SK-N-SH treated with all-trans-retinoic acid at 6 μM for 48 hours (cell line): Measurements from ENCODE around the gene LRRC2.

Experiments used
- ATAC-seq: fragments of 200-7000 bp; cut with Tn5 transposase; 3 replicates; pipeline ENCODE4 v1.9.1; 2020; ENCODE audit warnings: mild to moderate bottlenecking, moderate library complexity
- ARNTL ChIP-seq: fragments of 450-650 bp; formaldehyde crosslinking; IDR thresholded peaks from 2 replicates; pipeline ENCODE4 v1.5.0; 2020; ENCODE audit warnings: low read depth, mild to moderate bottlenecking, moderate library complexity, borderline replicate concordance
- CSDC2 ChIP-seq: fragments of 250-450 bp; sonication (Bioruptor Pico); IDR thresholded peaks from 2 replicates; pipeline ENCODE4 v1.5.0; 2020; ENCODE audit warnings: mild to moderate bottlenecking, moderate library complexity
- CSRNP3 ChIP-seq: fragments of 250-450 bp; sonication (Bioruptor Pico); IDR thresholded peaks from 2 replicates; pipeline ENCODE4 v1.5.1; 2021; ENCODE audit warnings: mild to moderate bottlenecking, moderate library complexity
- ISL1 ChIP-seq: fragments of 250-450 bp; sonication (Bioruptor Pico); IDR thresholded peaks from 2 replicates; pipeline ENCODE4 v2.1.2; 2022; ENCODE audit warnings: mild to moderate bottlenecking, moderate library complexity
- OSR1 ChIP-seq: fragments of 250-450 bp; sonication (Bioruptor Pico); IDR thresholded peaks from 2 replicates; pipeline ENCODE4 v1.8.0; 2022; ENCODE audit warnings: moderate library complexity, mild to moderate bottlenecking, inconsistent platforms
- SNAI2 ChIP-seq: fragments of 250-450 bp; sonication (Bioruptor Pico); IDR thresholded peaks from 2 replicates; pipeline ENCODE4 v1.5.0; 2020; ENCODE audit warnings: mild to moderate bottlenecking, moderate library complexity
- TCF4 ChIP-seq: fragments of 250-450 bp; sonication (Bioruptor Pico); IDR thresholded peaks from 2 replicates; pipeline ENCODE4 v1.8.0; 2021; ENCODE audit warnings: mild to moderate bottlenecking, moderate library complexity, borderline replicate concordance
- TOX ChIP-seq: fragments of 250-450 bp; sonication (Bioruptor Pico); IDR thresholded peaks from 2 replicates; pipeline ENCODE4 v1.8.0; 2021; ENCODE audit warnings: mild to moderate bottlenecking, moderate library complexity, borderline replicate concordance
- ZFP3 ChIP-seq: fragments of 250-450 bp; sonication (Bioruptor Pico); IDR thresholded peaks from 2 replicates; pipeline ENCODE4 v1.5.0; 2020; ENCODE audit warnings: mild to moderate bottlenecking, moderate library complexity
- ZFP30 ChIP-seq: fragments of 450-650 bp; formaldehyde crosslinking; IDR thresholded peaks from 2 replicates; pipeline ENCODE4 v1.5.0; 2022; ENCODE audit warnings: mild to moderate bottlenecking, moderate library complexity
- ZNF565 ChIP-seq: fragments of 450-650 bp; formaldehyde crosslinking; conservative IDR thresholded peaks from 2 replicates; pipeline ENCODE4 v1.5.0; 2020; ENCODE audit warnings: low read depth, mild to moderate bottlenecking, moderate library complexity
- TF ChIP-seq, protein P1 (sequence below): fragments of 250-450 bp; sonication (Bioruptor Pico); IDR thresholded peaks from 2 replicates; pipeline ENCODE4 v1.8.0; 2020; ENCODE audit warnings: mild to moderate bottlenecking, moderate library complexity, borderline replicate concordance
- TF ChIP-seq, protein P2 (sequence below): fragments of 250-450 bp; sonication (Bioruptor Pico); IDR thresholded peaks from 2 replicates; pipeline ENCODE4 v1.5.0; 2020; ENCODE audit warnings: mild to moderate bottlenecking, moderate library complexity
- TF ChIP-seq, protein P3 (sequence below): fragments of 250-450 bp; sonication (Bioruptor Pico); IDR thresholded peaks from 2 replicates; pipeline ENCODE4 v1.5.1; 2020; ENCODE audit warnings: low read depth, mild to moderate bottlenecking, moderate library complexity

LRRC2 gene

GRCh38 chr3:46566040-46566641 lies at the start of gene LRRC2:
Gene LRRC2, minus strand, starts transcription at chr3:46566302. Its CDS starts 14,711 bp downstream, at chr3:46551591.
- TF ChIP-seq TCF4, result peak; percentile 85
- TF ChIP-seq SNAI2 (CRISPR knock-in tag), result no peak
- TF ChIP-seq ZFP30 (CRISPR knock-in tag), result peak; percentile 8; the same call in 1 of the 2 replicates
- no peak for TF ChIP-seq ZFP3 (CRISPR knock-in tag)
- peak; percentile 47 for TF ChIP-seq ISL1 (CRISPR knock-in tag)
- TF ChIP-seq, protein P1, sequence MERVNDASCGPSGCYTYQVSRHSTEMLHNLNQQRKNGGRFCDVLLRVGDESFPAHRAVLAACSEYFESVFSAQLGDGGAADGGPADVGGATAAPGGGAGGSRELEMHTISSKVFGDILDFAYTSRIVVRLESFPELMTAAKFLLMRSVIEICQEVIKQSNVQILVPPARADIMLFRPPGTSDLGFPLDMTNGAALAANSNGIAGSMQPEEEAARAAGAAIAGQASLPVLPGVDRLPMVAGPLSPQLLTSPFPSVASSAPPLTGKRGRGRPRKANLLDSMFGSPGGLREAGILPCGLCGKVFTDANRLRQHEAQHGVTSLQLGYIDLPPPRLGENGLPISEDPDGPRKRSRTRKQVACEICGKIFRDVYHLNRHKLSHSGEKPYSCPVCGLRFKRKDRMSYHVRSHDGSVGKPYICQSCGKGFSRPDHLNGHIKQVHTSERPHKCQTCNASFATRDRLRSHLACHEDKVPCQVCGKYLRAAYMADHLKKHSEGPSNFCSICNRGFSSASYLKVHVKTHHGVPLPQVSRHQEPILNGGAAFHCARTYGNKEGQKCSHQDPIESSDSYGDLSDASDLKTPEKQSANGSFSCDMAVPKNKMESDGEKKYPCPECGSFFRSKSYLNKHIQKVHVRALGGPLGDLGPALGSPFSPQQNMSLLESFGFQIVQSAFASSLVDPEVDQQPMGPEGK, result peak; percentile 74; the same call in 1 of the 2 replicates
- TF ChIP-seq, protein P2, sequence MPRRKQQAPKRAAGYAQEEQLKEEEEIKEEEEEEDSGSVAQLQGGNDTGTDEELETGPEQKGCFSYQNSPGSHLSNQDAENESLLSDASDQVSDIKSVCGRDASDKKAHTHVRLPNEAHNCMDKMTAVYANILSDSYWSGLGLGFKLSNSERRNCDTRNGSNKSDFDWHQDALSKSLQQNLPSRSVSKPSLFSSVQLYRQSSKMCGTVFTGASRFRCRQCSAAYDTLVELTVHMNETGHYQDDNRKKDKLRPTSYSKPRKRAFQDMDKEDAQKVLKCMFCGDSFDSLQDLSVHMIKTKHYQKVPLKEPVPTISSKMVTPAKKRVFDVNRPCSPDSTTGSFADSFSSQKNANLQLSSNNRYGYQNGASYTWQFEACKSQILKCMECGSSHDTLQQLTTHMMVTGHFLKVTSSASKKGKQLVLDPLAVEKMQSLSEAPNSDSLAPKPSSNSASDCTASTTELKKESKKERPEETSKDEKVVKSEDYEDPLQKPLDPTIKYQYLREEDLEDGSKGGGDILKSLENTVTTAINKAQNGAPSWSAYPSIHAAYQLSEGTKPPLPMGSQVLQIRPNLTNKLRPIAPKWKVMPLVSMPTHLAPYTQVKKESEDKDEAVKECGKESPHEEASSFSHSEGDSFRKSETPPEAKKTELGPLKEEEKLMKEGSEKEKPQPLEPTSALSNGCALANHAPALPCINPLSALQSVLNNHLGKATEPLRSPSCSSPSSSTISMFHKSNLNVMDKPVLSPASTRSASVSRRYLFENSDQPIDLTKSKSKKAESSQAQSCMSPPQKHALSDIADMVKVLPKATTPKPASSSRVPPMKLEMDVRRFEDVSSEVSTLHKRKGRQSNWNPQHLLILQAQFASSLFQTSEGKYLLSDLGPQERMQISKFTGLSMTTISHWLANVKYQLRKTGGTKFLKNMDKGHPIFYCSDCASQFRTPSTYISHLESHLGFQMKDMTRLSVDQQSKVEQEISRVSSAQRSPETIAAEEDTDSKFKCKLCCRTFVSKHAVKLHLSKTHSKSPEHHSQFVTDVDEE (CRISPR knock-in tag), result peak; percentile 52; the same call in 1 of the 2 replicates
- ATAC-seq, result peak; percentile 94

GRCh38 chr3:46615050-46615775 lies 49.1 kb upstream of the LRRC2 start:
- ATAC-seq, result no peak
- no peak for TF ChIP-seq SNAI2 (CRISPR knock-in tag)
- TF ChIP-seq, all 23 proteins: peak for 0

GRCh38 chr3:46614431-46614830 lies 48.3 kb upstream of the LRRC2 start:
- no peak for TF ChIP-seq ISL1 (CRISPR knock-in tag)
- TF ChIP-seq ZNF565 (CRISPR knock-in tag), result no peak
- no peak for TF ChIP-seq CSDC2 (CRISPR knock-in tag)
- no peak for TF ChIP-seq OSR1 (CRISPR knock-in tag)
- TF ChIP-seq TOX (CRISPR knock-in tag), result no peak
- no peak for ATAC-seq

DNA sequence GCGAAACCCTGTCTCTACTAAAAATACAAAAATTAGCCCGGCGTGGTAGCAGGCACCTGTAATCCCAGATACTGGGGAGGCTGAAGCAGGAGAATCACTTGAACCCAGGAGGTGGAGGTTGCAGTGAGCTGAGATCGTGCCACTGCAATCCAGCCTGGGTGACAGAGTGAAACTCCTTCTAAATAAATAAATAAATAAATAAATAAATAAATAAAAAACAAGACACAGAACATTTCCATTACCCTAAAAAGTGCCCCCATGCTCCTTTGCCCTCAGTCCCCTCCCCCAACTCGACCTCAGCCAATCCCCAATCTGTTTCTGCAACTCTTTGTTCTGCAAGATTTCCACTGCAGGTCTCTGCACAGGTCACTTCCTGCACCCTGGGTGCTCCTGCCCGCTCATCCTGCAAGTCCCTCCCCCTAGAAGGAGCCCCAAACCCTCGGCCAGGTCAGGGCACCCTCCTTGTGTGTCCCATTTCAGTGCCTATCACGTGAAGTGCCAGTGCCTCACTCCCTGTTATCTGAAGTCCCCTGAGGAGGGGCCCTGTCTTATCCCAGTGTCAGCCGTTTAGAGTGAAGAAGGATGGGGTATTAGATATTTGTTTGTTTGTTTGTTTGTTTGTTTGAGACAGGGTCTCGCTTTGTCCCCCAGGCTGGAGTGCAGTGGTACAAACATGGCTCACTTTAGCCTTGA lies 47.4 kb upstream of the LRRC2 start:
- TF ChIP-seq, protein P3, sequence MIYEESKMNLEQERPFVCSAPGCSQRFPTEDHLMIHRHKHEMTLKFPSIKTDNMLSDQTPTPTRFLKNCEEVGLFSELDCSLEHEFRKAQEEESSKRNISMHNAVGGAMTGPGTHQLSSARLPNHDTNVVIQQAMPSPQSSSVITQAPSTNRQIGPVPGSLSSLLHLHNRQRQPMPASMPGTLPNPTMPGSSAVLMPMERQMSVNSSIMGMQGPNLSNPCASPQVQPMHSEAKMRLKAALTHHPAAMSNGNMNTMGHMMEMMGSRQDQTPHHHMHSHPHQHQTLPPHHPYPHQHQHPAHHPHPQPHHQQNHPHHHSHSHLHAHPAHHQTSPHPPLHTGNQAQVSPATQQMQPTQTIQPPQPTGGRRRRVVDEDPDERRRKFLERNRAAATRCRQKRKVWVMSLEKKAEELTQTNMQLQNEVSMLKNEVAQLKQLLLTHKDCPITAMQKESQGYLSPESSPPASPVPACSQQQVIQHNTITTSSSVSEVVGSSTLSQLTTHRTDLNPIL (CRISPR knock-in tag), result no peak
- TF ChIP-seq ISL1 (CRISPR knock-in tag), result no peak
- TF ChIP-seq, protein P2 (CRISPR knock-in tag), result no peak
- no peak for TF ChIP-seq ZNF565 (CRISPR knock-in tag)
- TF ChIP-seq, all 23 proteins: peak for 0
- ATAC-seq, result no peak

- no peak for TF ChIP-seq ARNTL (CRISPR knock-in tag)
- TF ChIP-seq CSRNP3 (CRISPR knock-in tag), result no peak
- no peak for ATAC-seq
Observed at GRCh38 chr3:46612324-46612723, 46.2 kb upstream of the LRRC2 start, which contains the start of gene FAM240A. Gene FAM240A, plus strand, starts transcription at chr3:46612525. Its CDS starts 159 bp downstream, at chr3:46612684.
